GM18861 (cell line): ENCODE results near the gene ST8SIA1.
"Not testable (repeated sequence)": the region's sequence is repeated elsewhere in the genome, so short reads cannot be mapped to it uniquely, and the experiment has no call there.

Source experiments
- ATAC-seq: cut with Tn5 transposase; IDR thresholded peaks from one replicate; pipeline ENCODE4 v1.9.1; 2021; ENCODE audit not compliant: unreplicated experiment

Gene ST8SIA1, protein sequence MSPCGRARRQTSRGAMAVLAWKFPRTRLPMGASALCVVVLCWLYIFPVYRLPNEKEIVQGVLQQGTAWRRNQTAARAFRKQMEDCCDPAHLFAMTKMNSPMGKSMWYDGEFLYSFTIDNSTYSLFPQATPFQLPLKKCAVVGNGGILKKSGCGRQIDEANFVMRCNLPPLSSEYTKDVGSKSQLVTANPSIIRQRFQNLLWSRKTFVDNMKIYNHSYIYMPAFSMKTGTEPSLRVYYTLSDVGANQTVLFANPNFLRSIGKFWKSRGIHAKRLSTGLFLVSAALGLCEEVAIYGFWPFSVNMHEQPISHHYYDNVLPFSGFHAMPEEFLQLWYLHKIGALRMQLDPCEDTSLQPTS

DNA sequence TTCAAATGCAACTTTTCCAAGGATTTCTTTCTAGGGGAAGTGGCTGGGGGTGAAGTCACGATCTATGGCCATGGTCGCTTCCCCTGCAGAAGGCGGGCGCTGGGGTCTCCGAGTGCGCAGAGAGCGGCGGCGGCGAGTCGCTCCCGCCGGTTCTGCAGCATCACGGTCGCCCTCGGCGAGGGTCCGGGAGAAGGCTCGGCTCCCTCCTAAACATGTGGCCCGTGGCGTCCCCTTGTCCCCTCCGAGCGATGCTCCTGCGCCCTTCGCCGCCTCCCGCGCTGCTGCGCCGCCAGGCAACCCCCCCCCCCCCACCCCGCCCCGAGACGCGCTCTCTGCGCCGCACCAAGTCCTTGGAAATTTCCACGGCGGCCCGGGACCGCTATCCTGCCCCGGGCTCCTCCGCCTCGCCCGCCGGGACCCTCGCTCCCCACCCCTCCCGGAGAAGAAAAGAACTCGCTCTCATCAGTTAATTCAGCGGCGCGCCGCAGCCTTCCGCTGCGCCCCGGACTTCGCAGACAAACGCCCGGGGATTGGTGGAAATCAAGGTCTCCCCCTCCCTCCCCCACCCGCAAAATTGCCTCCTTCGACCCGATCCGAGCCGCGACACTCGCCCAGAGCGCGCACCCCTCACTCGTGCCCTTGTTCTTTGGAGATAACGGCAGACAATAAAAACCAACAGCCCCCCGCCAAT, at the start of gene ST8SIA1:
Gene ST8SIA1, minus strand, starts transcription at position 298 of the 691 bp plus-strand sequence. CDS start 475 bp downstream, outside the sequence.
- no peak for ATAC-seq

DNA sequence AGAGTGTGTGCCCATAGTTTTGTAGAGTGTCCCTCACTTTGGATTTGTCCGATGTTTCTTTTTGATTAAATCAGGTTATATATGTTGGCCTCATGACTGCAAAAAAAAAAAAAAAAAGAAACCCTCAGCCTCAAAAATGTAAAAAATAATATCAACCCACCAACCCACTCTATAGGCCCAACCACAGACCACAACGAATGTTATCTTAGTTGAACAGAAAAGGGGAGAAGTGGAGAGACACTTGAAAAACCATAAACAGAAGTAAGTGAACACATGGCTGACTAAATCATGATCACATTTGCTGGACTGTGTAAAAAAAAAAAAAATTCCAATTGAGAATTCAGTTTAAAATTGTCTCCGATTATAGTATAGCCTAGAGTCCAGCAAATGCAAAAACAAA, 45.5 kb upstream of the ST8SIA1 start:
- ATAC-seq = no peak

DNA sequence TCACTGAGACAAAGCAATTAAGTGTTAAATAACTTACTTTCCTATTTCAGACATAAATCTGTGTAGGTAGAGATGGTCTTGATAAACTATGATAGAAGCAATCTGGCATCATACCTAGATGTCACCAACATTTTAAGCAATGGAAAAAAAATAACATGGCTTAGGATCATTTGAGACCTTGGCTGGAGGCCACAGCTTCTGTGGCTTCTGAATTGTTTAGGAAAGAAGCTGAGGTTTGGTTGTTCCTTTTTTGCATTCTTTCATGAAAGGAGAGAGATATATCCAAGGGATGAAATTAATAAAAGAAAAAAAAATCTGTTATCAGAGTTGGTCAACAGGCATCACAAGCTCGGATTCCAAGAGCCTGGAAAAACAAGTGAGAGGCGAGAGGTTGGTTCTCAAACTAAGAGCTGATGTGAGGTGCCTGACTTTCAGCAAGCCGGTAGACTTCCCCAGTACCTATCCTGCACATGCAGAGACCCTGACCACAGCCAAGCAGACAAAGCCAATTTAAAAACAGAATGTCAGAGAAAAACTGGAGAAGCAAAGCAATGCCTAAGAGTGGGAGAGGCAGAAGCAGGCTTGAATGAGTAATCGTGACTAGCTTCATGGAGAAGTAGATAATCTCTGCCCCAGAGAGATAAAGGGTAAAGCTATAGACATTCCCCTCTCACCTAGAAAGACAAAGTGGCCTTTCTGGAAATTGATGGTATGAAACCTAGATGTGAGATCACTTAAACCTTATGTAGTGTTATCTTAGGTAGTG, 43.4 kb upstream of the ST8SIA1 start:
- no peak for ATAC-seq

DNA sequence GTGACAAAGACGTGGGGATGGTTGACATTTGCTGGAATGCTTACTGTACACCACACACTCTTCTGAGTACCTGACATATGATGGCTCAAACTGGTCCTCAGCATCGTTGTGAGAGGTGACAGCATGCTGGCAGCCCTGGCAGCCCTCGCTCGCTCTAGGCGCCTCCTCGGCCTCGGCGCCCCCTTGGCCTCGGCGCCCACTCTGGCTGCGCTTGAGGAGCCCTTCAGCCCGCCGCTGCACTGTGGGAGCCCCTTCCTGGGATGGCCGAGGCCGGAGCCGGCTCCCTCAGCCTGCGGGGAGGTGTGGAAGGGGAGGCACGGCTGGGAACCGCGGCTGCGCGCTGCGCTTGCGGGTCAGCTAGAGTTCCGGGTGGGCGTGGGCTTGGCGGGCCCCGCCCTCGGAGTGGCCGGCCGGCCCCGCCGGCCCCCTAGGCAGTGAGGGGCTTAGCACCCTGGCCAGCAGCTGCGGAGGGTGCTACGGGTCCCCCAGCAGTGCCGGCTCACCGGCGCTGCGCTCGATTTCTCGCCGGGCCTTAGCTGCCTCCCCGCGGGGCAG, 42.2 kb upstream of the ST8SIA1 start:
- not testable (repeated sequence) for ATAC-seq

DNA sequence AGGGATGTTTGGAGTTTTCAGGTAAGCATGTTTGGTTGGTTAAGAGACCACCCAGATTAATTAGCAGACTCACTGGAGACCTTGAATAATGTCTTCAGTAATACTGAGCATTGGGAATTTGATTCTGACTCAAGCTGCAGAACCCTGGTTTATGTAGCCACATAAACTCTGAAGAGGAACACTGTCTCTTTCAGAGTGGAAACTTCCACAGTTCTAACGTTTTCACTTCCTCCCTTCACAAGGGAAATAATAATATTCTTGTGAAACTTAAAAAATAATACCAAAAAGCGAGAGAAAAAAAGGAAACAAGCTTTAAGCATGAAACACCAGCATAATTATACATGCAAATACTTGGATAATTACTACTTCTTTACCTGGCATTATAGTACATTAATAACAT, 40.0 kb upstream of the ST8SIA1 start:
- no peak for ATAC-seq

DNA sequence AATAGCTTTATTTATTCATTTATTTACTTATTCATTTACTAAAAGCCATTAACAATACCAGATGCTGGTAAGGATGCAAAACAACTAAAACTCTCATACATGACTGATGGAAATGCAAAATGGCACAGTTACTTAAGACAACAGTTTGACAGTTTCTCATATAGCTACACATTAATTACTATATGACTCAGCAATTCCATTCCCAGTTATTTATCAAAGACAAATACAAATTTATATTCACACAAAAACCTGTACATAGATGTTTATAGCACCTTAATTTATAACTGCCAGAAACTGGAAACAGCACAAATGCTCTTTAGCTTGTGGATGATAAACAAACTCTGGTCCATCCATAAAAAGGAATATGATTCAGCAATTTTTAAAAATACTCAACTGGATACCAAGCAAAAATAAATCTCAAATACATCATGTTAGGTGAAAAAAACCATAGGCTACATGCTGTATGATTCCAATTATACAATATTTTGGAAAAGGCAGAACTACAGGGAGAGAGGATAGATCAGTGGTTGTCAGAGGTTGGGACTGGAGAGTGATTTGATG, 37.9 kb upstream of the ST8SIA1 start:
- no peak for ATAC-seq

DNA sequence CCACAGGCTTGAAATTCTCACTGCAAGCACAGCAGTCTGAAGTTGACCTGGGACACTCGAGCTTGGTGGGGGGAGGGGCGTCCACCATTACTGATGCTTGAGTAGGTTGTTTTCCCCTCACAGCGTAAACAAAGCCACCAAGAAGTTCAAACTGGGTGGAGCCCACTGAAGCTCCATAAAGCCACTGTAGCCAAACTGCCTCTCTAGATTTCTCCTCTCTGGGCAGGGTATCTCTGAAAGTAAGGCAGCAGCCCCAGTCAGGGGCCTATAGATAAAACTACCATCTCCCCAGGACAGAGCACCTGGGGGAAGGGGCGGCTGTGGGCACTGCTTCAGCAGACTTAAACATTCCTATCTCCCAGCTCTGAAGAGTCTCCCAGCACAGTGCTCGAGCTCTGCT, 31.7 kb upstream of the ST8SIA1 start:
- no peak for ATAC-seq

DNA sequence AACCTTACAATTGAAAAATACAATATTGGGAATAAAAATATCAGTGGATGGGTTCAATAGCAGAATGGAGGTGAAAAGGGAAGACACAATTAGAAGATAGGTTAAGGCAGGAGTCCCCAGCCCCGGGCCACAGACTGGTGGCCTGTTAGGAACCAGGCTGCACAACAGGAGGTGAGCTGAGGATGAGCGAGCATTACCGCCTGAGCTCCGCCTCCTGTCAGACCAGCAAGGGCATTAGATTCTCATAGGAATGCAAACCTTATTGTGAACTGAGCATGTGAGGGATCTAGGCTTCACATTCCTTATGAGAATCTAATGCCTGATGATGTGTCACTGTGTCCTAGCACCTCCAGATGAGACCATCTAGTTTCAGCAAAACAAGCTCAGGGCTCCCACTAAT, 27.3 kb upstream of the ST8SIA1 start:
- no peak for ATAC-seq

DNA sequence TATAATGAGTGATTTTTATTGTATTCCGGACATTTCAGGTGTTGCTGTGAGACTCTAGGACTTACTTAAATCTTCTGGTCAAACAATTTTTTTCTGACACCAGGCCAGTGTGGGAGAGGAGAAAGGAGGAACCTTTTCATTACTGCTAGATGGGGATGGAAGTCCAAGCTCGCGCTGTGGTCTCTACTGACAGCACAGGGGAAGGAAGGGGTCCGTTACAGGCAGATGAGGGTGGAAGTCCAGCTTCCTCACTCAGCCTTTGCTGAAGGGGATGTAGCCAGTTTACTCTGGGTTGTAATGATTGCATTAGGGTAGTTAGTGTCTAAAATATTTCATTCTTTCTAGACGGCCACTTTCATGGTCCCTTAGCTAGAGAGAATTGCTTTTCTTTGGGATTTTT, 26.3 kb upstream of the ST8SIA1 start:
- no peak for ATAC-seq

DNA sequence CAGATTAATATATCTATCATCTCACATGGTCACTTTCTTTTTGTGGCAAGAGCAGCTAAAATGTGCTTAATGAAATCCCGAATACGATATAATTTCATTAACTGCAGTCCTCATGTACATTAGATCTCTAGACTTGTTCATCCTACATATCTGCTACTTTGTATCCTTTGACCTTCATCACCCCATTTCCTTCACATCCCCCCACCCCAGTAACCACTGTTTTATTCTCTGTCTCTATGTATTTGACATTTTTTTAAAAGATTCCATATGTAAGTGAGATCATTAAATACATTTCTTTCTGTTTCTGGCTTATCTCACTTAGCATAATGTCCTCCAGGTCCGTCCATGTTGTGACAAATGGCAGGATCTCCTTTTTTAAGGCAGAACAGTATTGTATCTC, 23.0 kb upstream of the ST8SIA1 start:
- ATAC-seq = no peak

DNA sequence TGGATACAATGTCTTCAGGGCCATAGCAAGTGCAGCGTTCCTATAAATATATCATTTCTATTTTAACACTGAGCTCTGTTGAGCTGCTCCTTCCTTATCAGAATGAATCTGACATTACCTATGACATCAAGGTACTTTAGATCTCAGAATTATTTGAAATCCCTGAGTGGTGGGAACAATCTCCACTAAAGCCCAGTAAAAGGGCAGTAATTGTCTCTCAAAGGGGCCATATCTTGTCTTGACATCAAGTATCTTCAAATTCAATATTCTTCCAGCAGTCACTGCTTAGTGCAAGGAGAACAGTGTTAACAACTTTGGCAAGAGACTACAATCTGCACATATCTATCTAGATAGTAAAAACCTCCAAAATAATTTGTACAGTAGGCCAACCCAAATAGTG, 21.7 kb upstream of the ST8SIA1 start:
- no peak for ATAC-seq

DNA sequence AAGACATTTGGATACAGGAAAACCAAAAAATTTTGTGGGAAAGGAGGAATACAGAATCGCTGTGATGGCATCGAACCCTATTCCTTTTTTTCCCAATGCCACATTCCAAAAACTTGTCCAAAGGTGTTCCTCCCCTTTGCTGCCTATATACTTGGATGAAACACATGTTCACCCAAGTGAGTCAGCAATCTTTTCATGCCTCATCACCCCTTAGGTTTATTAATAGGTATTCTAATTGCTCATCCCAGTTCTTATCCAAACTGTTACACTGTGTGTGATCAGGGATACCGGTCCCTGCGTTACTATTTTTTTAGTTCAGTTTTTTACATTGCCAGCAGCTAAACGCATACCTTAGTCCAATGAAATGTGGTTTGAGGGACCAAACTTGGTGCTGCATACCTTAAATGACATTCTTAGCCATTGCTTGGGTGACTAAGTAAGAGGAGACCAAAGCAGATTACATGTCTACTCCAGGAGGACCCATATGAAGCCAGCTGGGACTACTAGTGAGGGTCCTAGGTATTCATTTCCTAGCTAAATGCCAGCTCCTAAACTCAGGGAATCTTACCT, 20.6 kb upstream of the ST8SIA1 start:
- ATAC-seq = no peak

DNA sequence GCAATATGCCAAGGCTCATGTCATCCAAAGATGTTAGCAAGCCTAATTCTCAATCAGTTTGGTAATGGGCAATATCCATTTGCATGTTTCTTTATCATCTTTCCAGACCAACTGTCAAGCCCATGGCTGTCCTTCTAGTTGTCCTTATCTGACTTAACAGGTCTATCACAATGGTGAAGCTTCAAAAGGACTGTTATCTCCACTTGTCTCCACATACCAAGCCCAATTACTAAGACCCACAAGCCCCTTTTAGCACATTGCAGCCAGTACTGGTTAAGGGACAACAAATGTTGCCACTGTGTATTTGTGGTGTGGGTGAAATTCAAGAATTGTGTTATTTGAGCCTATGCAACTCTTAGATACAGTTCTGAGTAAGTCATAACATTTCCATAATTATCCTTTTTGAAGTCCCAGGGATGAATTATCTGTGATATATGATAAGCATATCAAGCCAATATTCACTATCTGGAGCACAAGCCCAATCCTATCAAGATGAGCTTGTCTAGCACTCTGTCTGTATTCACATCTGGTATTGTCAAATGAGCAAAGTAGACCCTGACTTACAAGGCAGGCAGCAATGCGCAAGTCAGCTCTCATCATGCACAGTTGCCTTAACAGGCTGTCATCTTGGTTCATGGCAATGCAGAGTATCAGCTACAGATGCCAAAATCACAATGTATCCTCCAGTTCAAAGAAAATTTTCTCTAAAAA, 19.3 kb upstream of the ST8SIA1 start:
- ATAC-seq = no peak

DNA sequence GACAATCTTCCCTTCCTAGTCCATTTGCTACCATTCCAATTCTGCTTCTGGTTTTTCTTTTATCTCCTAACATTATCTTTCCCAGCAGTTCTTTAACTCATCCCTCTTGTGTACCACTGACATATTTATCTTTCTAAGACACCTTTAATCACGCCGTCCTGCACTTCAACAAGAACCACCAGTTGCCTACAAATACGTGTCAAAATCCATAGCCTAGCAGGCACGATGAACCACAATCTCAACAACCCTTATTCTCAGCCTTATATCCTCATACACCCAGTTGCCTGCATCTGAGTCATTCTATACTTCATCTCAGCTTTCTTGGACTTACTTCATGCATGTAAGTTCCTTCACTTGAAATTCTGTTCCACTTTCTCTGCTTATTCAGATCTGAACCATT, 16.4 kb upstream of the ST8SIA1 start:
- no peak for ATAC-seq

DNA sequence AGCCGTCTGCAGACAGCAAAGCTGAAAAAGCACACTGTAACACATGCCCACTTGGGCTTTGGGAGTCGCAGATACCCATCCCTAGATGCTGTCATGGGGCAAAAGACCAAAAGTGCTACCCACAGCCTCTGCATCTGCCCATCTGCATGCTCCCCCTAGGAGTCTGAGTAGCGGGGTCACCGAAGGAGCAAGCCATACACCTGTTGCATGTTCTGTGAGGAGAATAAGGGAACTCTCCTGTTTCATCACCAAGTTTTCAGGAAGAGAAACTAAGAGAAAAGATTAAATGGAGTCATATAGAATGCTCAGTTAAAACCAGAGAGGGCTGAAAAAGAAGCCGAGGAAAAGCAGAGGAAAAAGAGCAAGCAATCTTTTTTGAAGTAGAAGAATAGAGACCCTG, 13.7 kb upstream of the ST8SIA1 start:
- ATAC-seq = no peak

DNA sequence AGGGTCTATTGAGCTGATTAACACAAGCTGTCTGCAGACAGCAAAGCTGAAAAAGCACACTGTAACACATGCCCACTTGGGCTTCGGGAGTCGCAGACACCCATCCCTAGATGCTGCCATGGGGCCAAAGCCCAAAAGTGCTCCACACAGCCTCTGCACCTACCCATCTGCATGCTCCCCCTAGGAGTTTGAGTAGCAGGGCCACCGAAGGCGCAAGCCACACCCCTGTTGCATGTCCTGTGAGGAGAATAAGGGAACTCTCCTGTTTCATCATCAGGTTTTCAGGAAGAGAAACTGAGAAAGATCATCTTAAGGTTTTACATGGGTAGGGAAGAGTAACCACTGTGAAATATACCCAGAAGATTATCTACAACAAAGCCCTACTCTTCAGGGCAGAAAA, 5.6 kb upstream of the ST8SIA1 start:
- no peak for ATAC-seq

DNA sequence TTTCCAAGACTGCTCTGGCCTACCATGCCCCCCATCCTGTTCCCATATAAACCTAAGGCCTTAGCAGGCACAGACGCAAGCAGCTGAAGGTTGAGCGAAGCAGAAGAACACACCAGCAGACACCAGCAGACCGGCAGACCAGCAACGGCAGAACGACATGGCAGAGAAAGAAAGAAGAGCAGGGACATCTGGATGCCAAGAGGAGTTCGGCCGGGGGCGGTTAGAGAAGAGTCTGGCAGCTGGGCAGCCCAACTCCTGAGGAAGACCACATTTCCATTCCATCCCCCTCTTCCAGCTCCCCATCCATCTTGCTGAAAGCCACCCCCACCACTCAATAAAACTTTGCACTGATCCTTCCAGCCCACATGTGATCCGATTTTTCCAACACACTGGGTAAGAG, 5.2 kb upstream of the ST8SIA1 start:
- no peak for ATAC-seq

DNA sequence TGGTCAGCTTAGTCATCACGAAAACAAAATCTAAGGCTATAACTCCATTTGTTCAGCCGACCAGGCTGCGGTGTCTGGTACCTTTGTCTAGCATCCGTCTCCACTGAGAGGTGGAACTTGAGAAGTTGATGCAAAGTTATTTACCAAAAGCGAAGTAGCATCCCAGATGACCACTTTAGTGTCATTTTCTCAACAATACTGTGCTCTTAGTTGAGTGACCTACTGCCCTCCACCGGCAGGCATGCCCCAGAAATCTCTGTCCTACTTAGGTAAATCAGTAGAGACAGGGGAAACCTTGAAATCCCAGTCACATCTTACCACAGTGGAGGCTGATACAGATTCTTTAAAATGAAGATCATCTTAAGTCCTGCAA, 1.3 kb upstream of the ST8SIA1 start:
- no peak for ATAC-seq

DNA sequence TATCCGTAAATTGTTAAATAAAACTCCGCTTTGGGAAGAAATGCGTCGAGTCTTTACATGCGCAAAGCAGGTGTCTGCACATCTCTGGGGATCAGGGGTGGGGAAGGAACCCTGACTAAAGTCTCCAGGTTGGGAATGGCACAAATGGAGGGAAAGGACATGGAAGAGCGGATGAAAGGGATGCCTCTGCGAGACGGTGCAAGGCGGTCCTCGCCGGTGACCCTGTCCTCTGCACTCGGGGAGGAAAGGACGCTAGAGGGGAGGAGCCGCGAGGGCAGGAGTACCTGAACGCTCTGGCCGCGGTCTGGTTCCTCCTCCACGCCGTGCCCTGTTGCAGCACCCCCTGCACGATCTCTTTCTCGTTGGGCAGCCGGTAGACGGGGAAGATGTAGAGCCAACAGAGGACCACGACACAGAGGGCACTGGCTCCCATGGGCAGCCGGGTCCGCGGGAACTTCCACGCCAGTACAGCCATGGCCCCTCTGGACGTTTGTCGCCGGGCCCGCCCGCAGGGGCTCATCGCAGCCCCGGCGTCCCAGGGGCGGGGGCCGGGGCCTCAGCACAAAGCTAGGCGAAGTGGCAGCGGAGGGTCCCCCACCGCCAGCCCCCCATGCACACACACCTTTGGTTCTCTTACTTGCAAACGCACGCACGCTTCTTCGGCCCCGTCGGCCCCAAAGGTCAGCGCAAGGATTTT, 646 bp downstream of the ST8SIA1 start:
- no peak for ATAC-seq

DNA sequence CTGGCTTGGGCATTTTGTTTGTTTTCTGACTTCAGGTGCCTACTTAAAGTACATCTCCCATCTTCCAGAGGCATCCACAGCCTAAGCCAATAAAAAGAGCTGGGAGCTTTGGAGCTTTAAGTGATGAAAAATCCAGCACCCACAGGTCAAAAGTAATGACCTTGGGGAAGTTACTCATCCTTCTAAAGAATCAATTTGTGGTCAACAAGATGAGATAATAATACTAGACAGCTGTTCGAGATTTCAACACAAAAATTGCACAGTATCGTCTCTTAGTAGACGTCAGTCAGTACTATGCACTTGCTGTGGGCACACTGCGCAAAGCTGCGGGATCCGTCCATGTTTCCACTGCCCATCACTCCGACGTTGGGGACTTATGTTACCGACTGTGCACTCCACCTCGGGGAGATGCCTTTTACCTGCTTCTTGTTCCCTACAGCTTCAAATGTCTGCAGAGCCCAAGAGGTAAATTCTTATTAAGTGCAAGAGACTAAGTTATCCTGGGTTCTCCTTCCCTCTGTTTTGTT, 1.3 kb downstream of the ST8SIA1 start:
- ATAC-seq = no peak
